ENCODE data around the gene AGAP9.
"Not testable (repeated sequence)": the region's sequence is repeated elsewhere in the genome, so short reads cannot be mapped to it uniquely, and the experiment has no call there.

The AGAP9 gene

GRCh38 chr10:47456079-47456785 lies 67.2 kb downstream of the AGAP9 start:
- no peak overlapping the region for H3K4me3 Mint-ChIP-seq
- no peak for DNase-seq
- H3K36me3 Mint-ChIP-seq (ENCODE audit: low read depth) = no peaks in the 10 kb centered on the region
- H3K4me1 Mint-ChIP-seq = peaks cover 3% of the 10 kb centered on the region
- no peak for ATAC-seq
- H3K9me3 Mint-ChIP-seq = no peaks in the 10 kb centered on the region
- H3K27me3 Mint-ChIP-seq = peaks cover 16% of the 10 kb centered on the region
- no peak overlapping the region for H3K27ac Mint-ChIP-seq

GRCh38 chr10:47455350-47456078 lies 67.9 kb downstream of the AGAP9 start:
- not testable (repeated sequence) for H3K9me3 Mint-ChIP-seq; DNase-seq; H3K4me1 Mint-ChIP-seq; H3K4me3 Mint-ChIP-seq; ATAC-seq; H3K36me3 Mint-ChIP-seq (ENCODE audit: low read depth); H3K27ac Mint-ChIP-seq
- H3K27me3 Mint-ChIP-seq = peaks cover 14% of the 10 kb centered on the region

GRCh38 chr10:47454780-47455058 lies 68.7 kb downstream of the AGAP9 start:
- DNase-seq = no peak
- Mint-ChIP-seq H3K9me3 (no peaks in the 10 kb centered on the region), H3K4me1 (no peaks in the 10 kb centered on the region), H3K36me3 (ENCODE audit: low read depth) (no peaks in the 10 kb centered on the region), H3K27ac (no peak overlapping the region), H3K4me3 (no peak overlapping the region), H3K27me3 (peaks cover 14% of the 10 kb centered on the region)
- ATAC-seq = no peak

- no peak for ATAC-seq
- peaks cover 12% of the 10 kb centered on the region for H3K27me3 Mint-ChIP-seq
Measured at GRCh38 chr10:47454008-47454779, 69.2 kb downstream of the AGAP9 start.

GRCh38 chr10:47453141-47454007 lies 70.1 kb downstream of the AGAP9 start:
- peaks cover 8% of the 10 kb centered on the region for H3K4me1 Mint-ChIP-seq
- no peak for ATAC-seq
- DNase-seq = no peak
- H3K9me3 Mint-ChIP-seq = no peaks in the 10 kb centered on the region
- H3K36me3 Mint-ChIP-seq (ENCODE audit: low read depth) = no peaks in the 10 kb centered on the region
- no peak overlapping the region for H3K4me3 Mint-ChIP-seq
- H3K27ac Mint-ChIP-seq = no peak overlapping the region
- H3K27me3 Mint-ChIP-seq = peaks cover 9% of the 10 kb centered on the region

More at GRCh38 chr10:47454008-47454779, 69.2 kb downstream of the AGAP9 start:
- H3K4me3 Mint-ChIP-seq = no peak overlapping the region
- no peaks in the 10 kb centered on the region for H3K9me3 Mint-ChIP-seq
- H3K27ac Mint-ChIP-seq = no peak overlapping the region
- peaks cover under 1% of the 10 kb centered on the region for H3K4me1 Mint-ChIP-seq
- no peaks in the 10 kb centered on the region for H3K36me3 Mint-ChIP-seq (ENCODE audit: low read depth)
- no peak for DNase-seq

- H3K4me1 Mint-ChIP-seq = peaks cover 10% of the 10 kb centered on the region
- no peaks in the 10 kb centered on the region for H3K9me3 Mint-ChIP-seq
- H3K36me3 Mint-ChIP-seq (ENCODE audit: low read depth) = no peaks in the 10 kb centered on the region
- H3K27ac Mint-ChIP-seq = no peak overlapping the region
- no peak overlapping the region for H3K4me3 Mint-ChIP-seq
- ATAC-seq (no peak), DNase-seq (no peak)
- H3K27me3 Mint-ChIP-seq = peaks cover 9% of the 10 kb centered on the region
Measured at GRCh38 chr10:47452495-47453140, 70.8 kb downstream of the AGAP9 start.

- no peaks in the 10 kb centered on the region for H3K36me3 Mint-ChIP-seq (ENCODE audit: low read depth)
- no peak overlapping the region for H3K4me3 Mint-ChIP-seq
- H3K27ac Mint-ChIP-seq = no peak overlapping the region
- H3K4me1 Mint-ChIP-seq = peaks cover 10% of the 10 kb centered on the region
- DNase-seq (no peak), ATAC-seq (no peak)
- peaks cover 9% of the 10 kb centered on the region for H3K27me3 Mint-ChIP-seq
- H3K9me3 Mint-ChIP-seq = no peaks in the 10 kb centered on the region
Measured at GRCh38 chr10:47451998-47452494, 71.4 kb downstream of the AGAP9 start.

Data from activated naive CD8-positive, alpha-beta T cell treated with anti-CD3 and anti-CD28 coated beads, Interleukin-2, amount 50 U/mL, for 24 hours (primary cell).